Spleen (tissue), 7 donors: ENCODE data around the gene IL21R.

ENCODE experiments used
- CTCF ChIP-seq, 11 experiments: fragments of 200-600 bp in 7 of 11; fragments of 450-650 bp in 4 of 11; sonication (generic) in 4 of 11; IDR thresholded peaks in 8 of 11; conservative IDR thresholded peaks in 3 of 11; 1 replicate in 7 of 11; 2 replicates in 4 of 11; pipeline versions ENCODE4 v1.4.0 to v1.8.0; 2016 to 2021; ENCODE audit warnings: antibody characterized with exemption in 11 of 11, inconsistent platforms in 4 of 11, mild to moderate bottlenecking in 1 of 11
- POLR2A ChIP-seq, 3 donors: fragments of 450-650 bp; IDR thresholded peaks; one replicate each; pipeline ENCODE4 v1.5.1; 2017; ENCODE audit warnings: antibody characterized with exemption in 3 of 3, mild to moderate bottlenecking in 1 of 3
- donor health status: DM: no; HTN: no; CAD: no; lungs with moderate emphysema.
- donor health status: DM: no; HTN: no; CAD: no.
- donor health status: DM: no; HTN: no; CAD: no.

DNA sequence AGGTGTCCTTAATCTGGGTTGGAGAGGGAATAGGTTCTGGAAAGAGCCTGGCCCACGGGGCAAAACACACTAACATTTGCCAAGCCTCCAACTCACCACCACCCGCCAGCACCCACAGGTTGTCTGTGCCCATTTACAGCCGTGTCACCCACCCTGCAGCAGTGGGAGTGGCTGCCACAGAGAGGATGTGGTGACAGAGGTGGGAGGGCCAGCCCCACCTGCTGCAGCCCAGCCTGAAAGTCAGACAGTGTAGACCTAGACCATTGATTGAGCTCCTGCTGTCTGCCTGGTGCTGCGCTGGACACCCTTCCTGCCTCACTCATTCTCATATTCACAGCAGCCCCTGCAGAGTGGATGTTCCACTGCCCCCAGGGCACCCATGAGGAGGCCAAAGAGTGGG, 44.7 kb downstream of the IL21R start:
- TF ChIP-seq POLR2A (IDR thresholded peaks at IDR 0.05) (no peak), CTCF (IDR thresholded peaks at IDR 0.05 in 8 of 11, conservative IDR thresholded peaks at IDR 0.05 in 3 of 11) (no peak)
